HCT116 (cell line): ENCODE measurements around the gene NOLC1.

Experiments used
- EGR1 ChIP-seq: IDR thresholded peaks from 2 replicates; pipeline ENCODE4 v1.6.1; 2012; ENCODE audit warnings: low read depth
- ELF1 ChIP-seq: IDR thresholded peaks from 2 replicates; pipeline ENCODE4 v1.6.1; 2012; ENCODE audit warnings: low read depth, borderline replicate concordance
- EZH2 ChIP-seq: fragments of 200-600 bp; sonication (generic); IDR thresholded peaks from 2 replicates; pipeline ENCODE4 v1.6.1; 2017; ENCODE audit warnings: antibody characterized with exemption, mixed run types
- JUND ChIP-seq: IDR thresholded peaks from 2 replicates; pipeline ENCODE4 v1.6.1; 2012
- POLR2A ChIP-seq: IDR thresholded peaks from 2 replicates; pipeline ENCODE4 v1.7.0; 2011; ENCODE audit warnings: borderline replicate concordance; ENCODE audit not compliant: insufficient read depth, insufficient read length; ENCODE audit errors: extremely low read depth
- RAD21 ChIP-seq: IDR thresholded peaks from 2 replicates; pipeline ENCODE4 v1.6.1; 2012; ENCODE audit warnings: low read depth, mild to moderate bottlenecking
- SP1 ChIP-seq: IDR thresholded peaks from 2 replicates; pipeline ENCODE4 v1.6.1; 2012; ENCODE audit warnings: low read depth
- YY1 ChIP-seq: IDR thresholded peaks from 2 replicates; pipeline ENCODE4 v1.6.1; 2011; ENCODE audit warnings: low read length, low read depth, moderate library complexity, mild to moderate bottlenecking; ENCODE audit not compliant: insufficient replicate concordance; ENCODE audit errors: extremely low read depth
- ZNF274 ChIP-seq: fragments of 200-500 bp; sonication (Bioruptor generic); IDR thresholded peaks from 2 replicates; pipeline ENCODE4 v1.6.1; 2014; ENCODE audit warnings: mild to moderate bottlenecking, low read depth, low read length, inconsistent platforms
- TF ChIP-seq, protein P1 (sequence below), 3 experiments: fragments of 200-600 bp in 1 of 3; sonication (generic) in 1 of 3; IDR thresholded peaks in 2 of 3; conservative IDR thresholded peaks in 1 of 3; 2 replicates each; pipeline ENCODE4 v1.5.1; 2012 to 2017; ENCODE audit warnings: low read depth in 2 of 3, low read length in 2 of 3, antibody characterized with exemption in 1 of 3, borderline replicate concordance in 1 of 3, control low read depth in 1 of 3, mild to moderate bottlenecking in 1 of 3, mixed read lengths in 1 of 3, mixed run types in 1 of 3, moderate library complexity in 1 of 3; ENCODE audit not compliant: insufficient read depth in 1 of 3
- TF ChIP-seq, protein P2 (sequence below): IDR thresholded peaks from 2 replicates; pipeline ENCODE4 v1.6.1; 2012
- TF ChIP-seq, protein P3 (sequence below): IDR thresholded peaks from 2 replicates; pipeline ENCODE4 v1.6.1; 2012; ENCODE audit warnings: low read depth

DNA sequence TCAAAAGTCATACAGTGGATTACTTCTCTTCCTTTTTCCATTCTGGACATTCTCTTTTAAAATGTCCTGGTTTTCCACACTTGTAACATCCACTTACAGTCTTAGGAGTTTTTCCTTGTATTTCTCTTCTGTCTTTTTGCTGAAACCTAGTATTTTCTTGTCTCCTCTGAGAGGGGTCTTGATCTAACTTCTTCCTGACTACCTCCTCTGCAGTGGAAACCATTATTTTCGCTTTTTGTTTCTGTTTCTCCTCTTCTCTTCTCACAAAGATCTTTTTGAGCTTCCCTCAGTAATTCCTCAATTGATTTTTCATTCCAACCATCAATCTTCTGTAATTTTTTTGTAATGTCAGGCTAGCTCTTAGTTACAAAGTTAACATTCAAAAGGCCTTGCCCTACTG, 50.2 kb downstream of the NOLC1 start:
- TF ChIP-seq, protein P1, sequence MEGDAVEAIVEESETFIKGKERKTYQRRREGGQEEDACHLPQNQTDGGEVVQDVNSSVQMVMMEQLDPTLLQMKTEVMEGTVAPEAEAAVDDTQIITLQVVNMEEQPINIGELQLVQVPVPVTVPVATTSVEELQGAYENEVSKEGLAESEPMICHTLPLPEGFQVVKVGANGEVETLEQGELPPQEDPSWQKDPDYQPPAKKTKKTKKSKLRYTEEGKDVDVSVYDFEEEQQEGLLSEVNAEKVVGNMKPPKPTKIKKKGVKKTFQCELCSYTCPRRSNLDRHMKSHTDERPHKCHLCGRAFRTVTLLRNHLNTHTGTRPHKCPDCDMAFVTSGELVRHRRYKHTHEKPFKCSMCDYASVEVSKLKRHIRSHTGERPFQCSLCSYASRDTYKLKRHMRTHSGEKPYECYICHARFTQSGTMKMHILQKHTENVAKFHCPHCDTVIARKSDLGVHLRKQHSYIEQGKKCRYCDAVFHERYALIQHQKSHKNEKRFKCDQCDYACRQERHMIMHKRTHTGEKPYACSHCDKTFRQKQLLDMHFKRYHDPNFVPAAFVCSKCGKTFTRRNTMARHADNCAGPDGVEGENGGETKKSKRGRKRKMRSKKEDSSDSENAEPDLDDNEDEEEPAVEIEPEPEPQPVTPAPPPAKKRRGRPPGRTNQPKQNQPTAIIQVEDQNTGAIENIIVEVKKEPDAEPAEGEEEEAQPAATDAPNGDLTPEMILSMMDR (IDR thresholded peaks at IDR 0.05 in 2 of 3, conservative IDR thresholded peaks at IDR 0.05 in 1 of 3; ENCODE audit: borderline replicate concordance in 1 of 3, insufficient read depth in 1 of 3, low read depth in 2 of 3, low read length in 2 of 3) = no peak
- TF ChIP-seq ELF1 = no peak
- no peak for TF ChIP-seq POLR2A
- TF ChIP-seq, protein P2, sequence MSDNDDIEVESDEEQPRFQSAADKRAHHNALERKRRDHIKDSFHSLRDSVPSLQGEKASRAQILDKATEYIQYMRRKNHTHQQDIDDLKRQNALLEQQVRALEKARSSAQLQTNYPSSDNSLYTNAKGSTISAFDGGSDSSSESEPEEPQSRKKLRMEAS = no peak
- no peak for TF ChIP-seq YY1
- no peak for TF ChIP-seq EGR1
- no peak for TF ChIP-seq ZNF274
- no peak for TF ChIP-seq JUND
- no peak for TF ChIP-seq SP1
- TF ChIP-seq, protein P3, sequence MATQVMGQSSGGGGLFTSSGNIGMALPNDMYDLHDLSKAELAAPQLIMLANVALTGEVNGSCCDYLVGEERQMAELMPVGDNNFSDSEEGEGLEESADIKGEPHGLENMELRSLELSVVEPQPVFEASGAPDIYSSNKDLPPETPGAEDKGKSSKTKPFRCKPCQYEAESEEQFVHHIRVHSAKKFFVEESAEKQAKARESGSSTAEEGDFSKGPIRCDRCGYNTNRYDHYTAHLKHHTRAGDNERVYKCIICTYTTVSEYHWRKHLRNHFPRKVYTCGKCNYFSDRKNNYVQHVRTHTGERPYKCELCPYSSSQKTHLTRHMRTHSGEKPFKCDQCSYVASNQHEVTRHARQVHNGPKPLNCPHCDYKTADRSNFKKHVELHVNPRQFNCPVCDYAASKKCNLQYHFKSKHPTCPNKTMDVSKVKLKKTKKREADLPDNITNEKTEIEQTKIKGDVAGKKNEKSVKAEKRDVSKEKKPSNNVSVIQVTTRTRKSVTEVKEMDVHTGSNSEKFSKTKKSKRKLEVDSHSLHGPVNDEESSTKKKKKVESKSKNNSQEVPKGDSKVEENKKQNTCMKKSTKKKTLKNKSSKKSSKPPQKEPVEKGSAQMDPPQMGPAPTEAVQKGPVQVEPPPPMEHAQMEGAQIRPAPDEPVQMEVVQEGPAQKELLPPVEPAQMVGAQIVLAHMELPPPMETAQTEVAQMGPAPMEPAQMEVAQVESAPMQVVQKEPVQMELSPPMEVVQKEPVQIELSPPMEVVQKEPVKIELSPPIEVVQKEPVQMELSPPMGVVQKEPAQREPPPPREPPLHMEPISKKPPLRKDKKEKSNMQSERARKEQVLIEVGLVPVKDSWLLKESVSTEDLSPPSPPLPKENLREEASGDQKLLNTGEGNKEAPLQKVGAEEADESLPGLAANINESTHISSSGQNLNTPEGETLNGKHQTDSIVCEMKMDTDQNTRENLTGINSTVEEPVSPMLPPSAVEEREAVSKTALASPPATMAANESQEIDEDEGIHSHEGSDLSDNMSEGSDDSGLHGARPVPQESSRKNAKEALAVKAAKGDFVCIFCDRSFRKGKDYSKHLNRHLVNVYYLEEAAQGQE = no peak
- no peak for TF ChIP-seq RAD21
- no peak for TF ChIP-seq EZH2
